ENCODE data around the gene A2ML1.

DNA sequence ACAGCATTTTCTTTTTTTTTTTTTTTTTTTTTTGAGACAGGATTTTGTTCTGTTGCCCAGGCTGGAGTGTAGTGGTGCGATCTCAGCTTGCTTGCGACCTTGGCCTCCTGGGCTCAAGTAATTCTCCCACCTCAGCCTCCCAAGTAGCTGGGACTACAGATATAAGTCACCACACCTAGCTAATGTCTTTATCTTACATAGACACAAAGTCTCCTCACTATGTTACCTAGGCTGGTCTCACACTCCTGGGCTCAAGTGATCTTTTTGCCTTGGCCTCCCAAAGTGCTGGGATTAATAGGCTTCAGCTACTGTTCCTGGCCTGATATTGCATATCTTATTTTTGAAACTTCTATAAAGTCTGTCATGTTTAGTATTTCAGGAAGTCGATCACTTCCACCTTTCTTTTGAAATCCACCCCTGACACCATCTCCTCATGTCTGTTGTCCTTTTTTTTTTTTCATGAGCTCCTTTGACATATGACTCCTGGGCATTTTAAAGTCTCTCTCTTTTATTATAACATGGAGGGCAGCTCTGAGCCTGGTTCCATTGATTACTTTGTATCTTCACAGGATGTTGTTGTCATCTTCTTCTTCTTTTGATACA, 5.9 kb upstream of the A2ML1 start:
- TF ChIP-seq EZH2 (IDR thresholded peaks at IDR 0.05; ENCODE audit: borderline replicate concordance, low read depth, low read length, severe bottlenecking) (no peak), POLR2A (IDR thresholded peaks at IDR 0.05; ENCODE audit: low read depth, low read length) (no peak), CTCF (IDR thresholded peaks at IDR 0.05; ENCODE audit: extremely low read depth in 1 of 2, insufficient read depth in 1 of 2, low read depth in 1 of 2, low read length in 2 of 2) (no peak), MYC (IDR thresholded peaks at IDR 0.05; ENCODE audit: low read depth, low read length) (no peak), JUN (IDR thresholded peaks at IDR 0.05; ENCODE audit: borderline replicate concordance, insufficient read depth, insufficient read length, low read depth) (no peak), FOS (IDR thresholded peaks at IDR 0.05; ENCODE audit: borderline replicate concordance, insufficient read depth, low read length) (no peak)

All from endothelial cell of umbilical vein (primary cell).